Hepatocyte (in vitro differentiated cells): ENCODE data around the gene USP30. TPM values are rescaled to one million over a fixed set of nuclear protein-coding genes. Genes with fewer than 3 reads are reported as not detected.

Experiments
- DNase-seq: peaks from one replicate; pipeline ENCODE4 v3.0.0-alpha.2; 2016; ENCODE audit warnings: low spot score
- H2AFZ ChIP-seq: fragments of 200-600 bp; sonication (generic); 2 replicates; pipeline ENCODE4 v1.6.0; 2016; ENCODE audit warnings: antibody characterized with exemption, mild to moderate bottlenecking
- H3K27ac ChIP-seq: fragments of 200-600 bp; sonication (generic); 2 replicates; pipeline ENCODE4 v1.5.1; 2016; ENCODE audit warnings: mild to moderate bottlenecking
- H3K27me3 ChIP-seq: fragments of 200-600 bp; sonication (generic); 2 replicates; pipeline ENCODE4 v1.6.1; 2016
- H3K36me3 ChIP-seq: fragments of 200-600 bp; sonication (generic); replicated peaks from 2 replicates; pipeline ENCODE4 v1.5.1; 2016; ENCODE audit warnings: low read depth; ENCODE audit not compliant: insufficient read depth
- H3K4me1 ChIP-seq: fragments of 200-600 bp; sonication (generic); 2 replicates; pipeline ENCODE4 v1.5.1; 2016; ENCODE audit warnings: mild to moderate bottlenecking, moderate library complexity; ENCODE audit not compliant: insufficient read depth
- H3K4me2 ChIP-seq: fragments of 200-600 bp; sonication (generic); 2 replicates; pipeline ENCODE4 v1.6.0; 2016
- H3K4me3 ChIP-seq: fragments of 200-600 bp; sonication (generic); 2 replicates; pipeline ENCODE4 v1.5.1; 2016; ENCODE audit warnings: mild to moderate bottlenecking
- H3K79me2 ChIP-seq: fragments of 200-600 bp; sonication (generic); 2 replicates; pipeline ENCODE4 v1.6.0; 2017; ENCODE audit warnings: mild to moderate bottlenecking
- H3K9me2 ChIP-seq: fragments of 200-600 bp; sonication (generic); replicated peaks from 2 replicates; pipeline ENCODE4 v1.6.0; 2017; ENCODE audit warnings: mild to moderate bottlenecking; ENCODE audit not compliant: insufficient read depth
- H3K9me3 ChIP-seq: fragments of 200-600 bp; sonication (generic); 2 replicates; pipeline ENCODE4 v1.5.1; 2016; ENCODE audit warnings: low read depth, mild to moderate bottlenecking
- H4K20me1 ChIP-seq: fragments of 200-600 bp; sonication (generic); 2 replicates; pipeline ENCODE4 v1.6.0; 2016; ENCODE audit warnings: mild to moderate bottlenecking; ENCODE audit not compliant: insufficient read depth, poor library complexity, severe bottlenecking
- EZH2 ChIP-seq: fragments of 200-600 bp; sonication (generic); IDR thresholded peaks from 2 replicates; pipeline ENCODE4 v1.6.1; 2016; ENCODE audit warnings: antibody characterized with exemption, mild to moderate bottlenecking, borderline replicate concordance
- EZH2phosphoT487 ChIP-seq: fragments of 200-600 bp; sonication (generic); IDR thresholded peaks from one replicate; pipeline ENCODE4 v1.6.1; 2018; ENCODE audit warnings: antibody characterized with exemption, mild to moderate bottlenecking, low read depth, moderate library complexity; ENCODE audit not compliant: unreplicated experiment, severe bottlenecking
- WGBS: methylation state at CpG from one replicate; pipeline ENCODE4 v1.1.6; 2016; ENCODE audit warnings: low lambda C conversion rate; ENCODE audit errors: missing lambda C conversion rate; 5-methylcytosine and 5-hydroxymethylcytosine counted together
- polyA plus RNA-seq: library from polyadenylated mRNA; unstranded; fragments of >200 nt; fragmentation: Nextera tagmentation; extraction: Ambion mirVana; gene quantifications from 2 replicates; pipeline ENCODE4 v1.2.1, GENCODE V29; 2016
- total RNA-seq: library from RNA; depleted of rRNA; stranded (reverse); fragments of >200 nt; gene quantifications from 2 replicates; pipeline ENCODE4 v1.2.3, GENCODE V29; 2014
- TF ChIP-seq, protein P1 (sequence below): fragments of 200-600 bp; sonication (generic); IDR thresholded peaks from 2 replicates; pipeline ENCODE4 v1.5.1; 2016; ENCODE audit warnings: antibody characterized with exemption, mild to moderate bottlenecking; ENCODE audit not compliant: poor library complexity

The USP30 gene
- total and polyA plus RNA-seq, 2 experiments from 2014 or later = 12.5 to 13.8 TPM

DNA sequence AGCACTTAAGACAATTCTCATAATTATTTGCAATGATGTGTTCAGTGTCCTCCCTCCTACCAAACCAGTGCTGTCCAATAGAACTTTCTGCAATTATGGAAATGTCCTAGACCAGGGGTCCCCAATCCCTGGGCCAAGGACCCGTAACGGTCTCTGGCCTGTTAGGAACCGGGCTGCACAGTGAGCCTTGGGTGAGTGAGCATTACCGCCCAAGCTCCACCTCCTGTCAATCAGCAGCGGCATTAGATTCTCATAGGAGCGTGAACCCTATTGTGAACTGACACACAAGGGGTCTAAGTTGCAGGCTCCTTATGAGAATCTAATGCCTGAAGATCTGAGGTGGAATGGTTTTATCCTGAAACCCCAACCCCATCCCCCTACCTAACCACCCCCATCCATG, 35.4 kb upstream of the USP30 start:
- Histone ChIP-seq H3K4me3 (no peak overlapping the region), H2AFZ (no peak overlapping the region), H3K9me2 (no peaks in the 10 kb centered on the region), H3K9me3 (no peaks in the 10 kb centered on the region), H3K36me3 (no peaks in the 10 kb centered on the region), H3K4me1 (no peaks in the 10 kb centered on the region), H3K27ac (no peak overlapping the region), H3K27me3 (no peaks in the 10 kb centered on the region), H3K4me2 (no peak overlapping the region), H4K20me1 (no peaks in the 10 kb centered on the region), H3K79me2 (no peaks in the 10 kb centered on the region)
- 80% methylated on average over 6 of the region's 6 CpGs for WGBS
- TF ChIP-seq EZH2 (no peak), EZH2phosphoT487 (no peak)
- TF ChIP-seq, protein P1, sequence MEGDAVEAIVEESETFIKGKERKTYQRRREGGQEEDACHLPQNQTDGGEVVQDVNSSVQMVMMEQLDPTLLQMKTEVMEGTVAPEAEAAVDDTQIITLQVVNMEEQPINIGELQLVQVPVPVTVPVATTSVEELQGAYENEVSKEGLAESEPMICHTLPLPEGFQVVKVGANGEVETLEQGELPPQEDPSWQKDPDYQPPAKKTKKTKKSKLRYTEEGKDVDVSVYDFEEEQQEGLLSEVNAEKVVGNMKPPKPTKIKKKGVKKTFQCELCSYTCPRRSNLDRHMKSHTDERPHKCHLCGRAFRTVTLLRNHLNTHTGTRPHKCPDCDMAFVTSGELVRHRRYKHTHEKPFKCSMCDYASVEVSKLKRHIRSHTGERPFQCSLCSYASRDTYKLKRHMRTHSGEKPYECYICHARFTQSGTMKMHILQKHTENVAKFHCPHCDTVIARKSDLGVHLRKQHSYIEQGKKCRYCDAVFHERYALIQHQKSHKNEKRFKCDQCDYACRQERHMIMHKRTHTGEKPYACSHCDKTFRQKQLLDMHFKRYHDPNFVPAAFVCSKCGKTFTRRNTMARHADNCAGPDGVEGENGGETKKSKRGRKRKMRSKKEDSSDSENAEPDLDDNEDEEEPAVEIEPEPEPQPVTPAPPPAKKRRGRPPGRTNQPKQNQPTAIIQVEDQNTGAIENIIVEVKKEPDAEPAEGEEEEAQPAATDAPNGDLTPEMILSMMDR = no peak
- no peak for DNase-seq

DNA sequence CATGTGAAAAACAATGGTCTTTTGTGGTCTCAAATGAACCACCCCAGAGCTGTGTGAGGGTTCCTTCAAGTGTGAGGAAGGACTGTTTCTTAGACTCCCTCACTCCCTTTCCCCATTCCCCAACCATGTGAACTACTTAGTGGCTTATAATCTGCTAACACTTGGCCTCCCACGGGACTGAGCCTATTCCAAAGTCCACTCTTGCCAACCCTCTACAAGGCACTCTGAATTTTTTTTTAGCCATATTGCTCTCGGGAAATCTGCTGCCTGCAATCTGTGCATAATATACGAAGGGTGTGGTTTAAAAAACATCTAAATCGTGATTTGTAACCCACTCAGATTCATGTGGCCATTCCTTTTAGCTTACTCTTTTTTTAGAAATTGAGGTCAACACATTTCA, 34.1 kb upstream of the USP30 start:
- Histone ChIP-seq H3K79me2 (no peaks in the 10 kb centered on the region), H3K27ac (no peak overlapping the region), H3K4me2 (no peak overlapping the region), H3K4me1 (no peaks in the 10 kb centered on the region), H2AFZ (no peak overlapping the region), H3K9me3 (no peaks in the 10 kb centered on the region), H3K27me3 (no peaks in the 10 kb centered on the region), H3K9me2 (no peaks in the 10 kb centered on the region), H3K4me3 (no peak overlapping the region), H4K20me1 (no peaks in the 10 kb centered on the region), H3K36me3 (no peaks in the 10 kb centered on the region)
- no peak for DNase-seq
- TF ChIP-seq EZH2phosphoT487 = no peak
- TF ChIP-seq, protein P1 = no peak
- 57% methylated on average over 4 of the region's 4 CpGs for WGBS

DNA sequence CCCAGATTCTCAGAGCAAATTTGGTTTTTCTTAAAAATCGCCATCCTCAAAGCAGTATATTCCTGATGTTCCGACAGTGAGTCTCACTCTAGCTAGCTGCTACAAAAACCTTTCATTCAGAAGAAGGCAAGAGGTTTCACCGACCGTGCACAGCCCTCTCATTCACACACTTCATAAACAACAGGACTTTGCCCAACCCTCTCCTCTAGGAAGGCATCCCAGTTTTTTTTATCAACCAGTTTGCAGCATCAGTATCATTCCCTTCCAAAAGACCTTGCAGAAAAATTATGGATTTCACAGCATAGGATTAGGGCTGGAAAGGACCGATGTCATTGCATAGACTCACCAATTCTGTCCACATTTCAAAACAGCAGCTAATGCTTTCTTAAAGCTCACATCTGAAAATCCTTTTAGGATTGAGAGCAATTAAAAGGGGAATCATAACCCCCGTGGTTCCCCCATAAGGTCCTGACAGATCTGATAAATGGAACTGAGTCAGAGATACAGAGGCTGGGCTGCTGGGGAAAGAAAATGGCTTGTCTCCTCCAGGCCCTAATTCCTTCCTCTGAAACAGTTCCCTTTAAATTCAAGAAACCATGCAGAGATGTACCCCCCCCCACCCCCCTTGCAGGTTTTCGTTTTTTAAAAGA, 32.1 kb upstream of the USP30 start:
- H3K27ac ChIP-seq = no peak overlapping the region
- H3K4me3 ChIP-seq = no peak overlapping the region
- no peaks in the 10 kb centered on the region for H3K36me3 ChIP-seq
- no peaks in the 10 kb centered on the region for H3K27me3 ChIP-seq
- H3K4me1 ChIP-seq = no peaks in the 10 kb centered on the region
- H2AFZ ChIP-seq = no peak overlapping the region
- H4K20me1 ChIP-seq = no peaks in the 10 kb centered on the region
- 64% methylated on average over 7 of the region's 7 CpGs for WGBS
- no peak for DNase-seq
- H3K4me2 ChIP-seq = no peak overlapping the region
- no peaks in the 10 kb centered on the region for H3K9me3 ChIP-seq
- TF ChIP-seq EZH2 (no peak), EZH2phosphoT487 (no peak)
- TF ChIP-seq, protein P1 = no peak
- H3K9me2 ChIP-seq = no peaks in the 10 kb centered on the region
- H3K79me2 ChIP-seq = no peaks in the 10 kb centered on the region
